A549 (cell line): Measurements from ENCODE around the gene C6orf163. TPM values are rescaled to one million over a fixed set of nuclear protein-coding genes. Genes with fewer than 3 reads are reported as not detected.
"Not testable (repeated sequence)": the region's sequence is repeated elsewhere in the genome, so short reads cannot be mapped to it uniquely, and the experiment has no call there.

Experiments
- ATAC-seq, 2 experiments: fragments of 200-7000 bp in 1 of 2; fragments of >200 bp in 1 of 2; cut with Nextera tagmentation in 1 of 2; cut with Tn5 transposase in 1 of 2; 3 replicates each; pipeline versions ENCODE4 v1.8.0 to v1.9.1; 2018 to 2020; ENCODE audit warnings: mild to moderate bottlenecking in 1 of 2, moderate library complexity in 1 of 2
- CTCF ChIA-PET: fragments of 300-600 bp; sonication (Branson Sonifier 250); formaldehyde crosslinking; extraction: SDS; loops from one replicate; lab custom pipeline; 2021; ENCODE audit warnings: antibody characterized with exemption, inconsistent platforms; lab: Yijun Ruan, JAX
- POLR2A ChIA-PET: fragments of 350-600 bp; formaldehyde crosslinking; extraction: SDS; loops from one replicate; lab custom pipeline; 2021; ENCODE audit warnings: antibody characterized with exemption, inconsistent platforms; lab: Yijun Ruan, JAX
- DNase-seq, 2 experiments: peaks; one replicate each; pipeline versions ENCODE4 v3.0.0 to v3.0.0-alpha.2; 2011 to 2016; ENCODE audit warnings: low read depth in 1 of 2, low spot score in 1 of 2
- FAIRE-seq: peaks from 2 replicates; lab custom pipeline; 2011; peaks lifted over from hg19 to GRCh38; lab: Jason Lieb, UNC
- H3K27ac ChIP-seq, 2 experiments: fragments of >200 bp; sonication (Bioruptor Twin); formaldehyde crosslinking; 3 replicates each; pipeline ENCODE4 v1.5.1; 2016 to 2017
- H3K4me1 ChIP-seq: fragments of >200 bp; sonication (Bioruptor Twin); formaldehyde crosslinking; 3 replicates; pipeline ENCODE4 v1.6.1; 2016
- H3K4me2 ChIP-seq: fragments of >200 bp; sonication (Bioruptor Twin); formaldehyde crosslinking; 3 replicates; pipeline ENCODE4 v1.6.1; 2016
- H3K4me3 ChIP-seq: fragments of >200 bp; sonication (Bioruptor Twin); formaldehyde crosslinking; 3 replicates; pipeline ENCODE4 v1.5.1; 2016
- H3K9me3 ChIP-seq: fragments of >200 bp; sonication (Bioruptor Twin); formaldehyde crosslinking; 3 replicates; pipeline ENCODE4 v1.6.1; 2016
- ATOH8 ChIP-seq: fragments of 250-450 bp; sonication (Bioruptor Pico); IDR thresholded peaks from 2 replicates; pipeline ENCODE4 v1.5.0; 2020; ENCODE audit warnings: low read depth, mild to moderate bottlenecking, moderate library complexity
- CBX2 ChIP-seq: fragments of 200-600 bp; sonication (generic); IDR thresholded peaks from 2 replicates; pipeline ENCODE4 v1.6.1; 2016; ENCODE audit warnings: low read depth, mild to moderate bottlenecking, borderline replicate concordance
- CBX8 ChIP-seq: fragments of 200-600 bp; sonication (generic); IDR thresholded peaks from 2 replicates; pipeline ENCODE4 v1.6.1; 2016
- CEBPB ChIP-seq, 2 experiments: fragments of >200 bp in 1 of 2; sonication (Bioruptor Twin) in 1 of 2; formaldehyde crosslinking in 1 of 2; IDR thresholded peaks; 2 replicates each; pipeline ENCODE4 v1.6.1; 2012 to 2016
- CHD2 ChIP-seq: fragments of 150-350 bp; IDR thresholded peaks from 2 replicates; pipeline ENCODE4 v1.6.1; 2014; ENCODE audit warnings: low read length; ENCODE audit not compliant: partially characterized antibody
- CHD4 ChIP-seq: fragments of 200-600 bp; sonication (generic); IDR thresholded peaks from 2 replicates; pipeline ENCODE4 v1.6.1; 2016; ENCODE audit warnings: antibody characterized with exemption, mild to moderate bottlenecking, borderline replicate concordance
- EHF ChIP-seq: fragments of 250-450 bp; sonication (Bioruptor Pico); IDR thresholded peaks from 2 replicates; pipeline ENCODE4 v1.5.0; 2020; ENCODE audit warnings: mild to moderate bottlenecking
- ESRRA ChIP-seq: fragments of 150-350 bp; IDR thresholded peaks from 2 replicates; pipeline ENCODE4 v1.6.1; 2014; ENCODE audit warnings: mild to moderate bottlenecking, low read length, borderline replicate concordance
- FOSL2 ChIP-seq, 2 experiments: fragments of 450-650 bp in 1 of 2; fragments of >200 bp in 1 of 2; sonication (Bioruptor Twin) in 1 of 2; formaldehyde crosslinking; IDR thresholded peaks; 2 replicates each; pipeline versions ENCODE4 v1.5.0 to v1.6.1; 2016 to 2020; ENCODE audit warnings: mild to moderate bottlenecking in 1 of 2, moderate library complexity in 1 of 2
- FOXS1 ChIP-seq: fragments of 250-450 bp; sonication (Bioruptor Pico); IDR thresholded peaks from 2 replicates; pipeline ENCODE4 v1.5.0; 2020; ENCODE audit warnings: mild to moderate bottlenecking, moderate library complexity
- GATA3 ChIP-seq: IDR thresholded peaks from 2 replicates; pipeline ENCODE4 v1.6.1; 2012; ENCODE audit warnings: borderline replicate concordance
- HDAC2 ChIP-seq: fragments of 200-600 bp; sonication (generic); IDR thresholded peaks from 2 replicates; pipeline ENCODE4 v1.6.1; 2016
- HEYL ChIP-seq: fragments of 250-450 bp; sonication (Bioruptor Pico); IDR thresholded peaks from 2 replicates; pipeline ENCODE4 v1.8.0; 2021; ENCODE audit warnings: mild to moderate bottlenecking, moderate library complexity
- HOXB13 ChIP-seq: fragments of 250-450 bp; sonication (Bioruptor Pico); IDR thresholded peaks from 2 replicates; pipeline ENCODE4 v1.5.0; 2020; ENCODE audit warnings: low read depth, mild to moderate bottlenecking, moderate library complexity
- JUN ChIP-seq, 2 experiments: fragments of >200 bp; sonication (Bioruptor Twin); formaldehyde crosslinking; IDR thresholded peaks; 2 replicates in 1 of 2; 3 replicates in 1 of 2; pipeline ENCODE4 v1.6.1; 2016 to 2017
- KDM1A ChIP-seq: fragments of 200-600 bp; sonication (generic); IDR thresholded peaks from 2 replicates; pipeline ENCODE4 v1.6.1; 2016; ENCODE audit warnings: low read depth, mild to moderate bottlenecking
- KDM5A ChIP-seq: fragments of 200-600 bp; sonication (generic); IDR thresholded peaks from 2 replicates; pipeline ENCODE4 v1.6.1; 2016; ENCODE audit warnings: antibody characterized with exemption, mild to moderate bottlenecking
- MAFK ChIP-seq: fragments of 450-650 bp; IDR thresholded peaks from 2 replicates; pipeline ENCODE4 v1.6.1; 2014; ENCODE audit not compliant: partially characterized antibody
- MAZ ChIP-seq: fragments of 150-350 bp; IDR thresholded peaks from 2 replicates; pipeline ENCODE4 v1.6.1; 2014; ENCODE audit warnings: antibody characterized with exemption, low read depth, low read length, borderline replicate concordance
- PBX3 ChIP-seq: IDR thresholded peaks from 2 replicates; pipeline ENCODE4 v1.6.1; 2012
- POLR2A ChIP-seq: IDR thresholded peaks from 2 replicates; pipeline ENCODE4 v1.6.1; 2012; ENCODE audit warnings: mild to moderate bottlenecking, low read length
- SMC3 ChIP-seq: fragments of >200 bp; sonication (Bioruptor Twin); formaldehyde crosslinking; IDR thresholded peaks from 3 replicates; pipeline ENCODE4 v1.6.1; 2018; ENCODE audit warnings: inconsistent platforms
- SREBF2 ChIP-seq: fragments of 450-650 bp; IDR thresholded peaks from 2 replicates; pipeline ENCODE4 v1.6.1; 2014; ENCODE audit warnings: mild to moderate bottlenecking, moderate library complexity
- TFCP2L1 ChIP-seq: fragments of 250-450 bp; sonication (Bioruptor Pico); IDR thresholded peaks from 2 replicates; pipeline ENCODE4 v1.5.0; 2021; ENCODE audit warnings: mild to moderate bottlenecking
- TP53 ChIP-seq: fragments of 250-450 bp; sonication (Bioruptor Pico); IDR thresholded peaks from 2 replicates; pipeline ENCODE4 v1.5.0; 2021; ENCODE audit warnings: mild to moderate bottlenecking, moderate library complexity
- USF2 ChIP-seq: fragments of 450-650 bp; IDR thresholded peaks from 2 replicates; pipeline ENCODE4 v1.6.1; 2014; ENCODE audit warnings: antibody characterized with exemption
- ZNF302 ChIP-seq: fragments of 250-450 bp; sonication (Bioruptor Pico); IDR thresholded peaks from 2 replicates; pipeline ENCODE4 v1.9.0; 2021; ENCODE audit warnings: inconsistent platforms, mild to moderate bottlenecking, moderate library complexity
- ZSCAN20 ChIP-seq: fragments of 250-450 bp; sonication (Bioruptor Pico); IDR thresholded peaks from 2 replicates; pipeline ENCODE4 v1.8.0; 2022; ENCODE audit warnings: mild to moderate bottlenecking, moderate library complexity
- WGBS: methylation state at CpG from one replicate; pipeline ENCODE4 v1.1.6; 2017; ENCODE audit errors: missing lambda C conversion rate; 5-methylcytosine and 5-hydroxymethylcytosine counted together
- polyA minus RNA-seq: library from RNA; depleted of rRNA, polyadenylated mRNA; stranded (reverse); fragments of >200 nt; gene quantifications from 2 replicates; pipeline ENCODE4 v1.2.3, GENCODE V29; 2011; rRNA and poly(A)+ RNA removed
- polyA plus RNA-seq, 4 experiments: library from polyadenylated mRNA; depleted of rRNA in 3 of 4; stranded (reverse); fragments of >200 nt; fragmentation: RNase III in 1 of 4; extraction: RNeasy Plus Mini Kit Qiagen cat#74134 plus additional on column Dnase treatment in 1 of 4; gene quantifications; 2 replicates in 3 of 4; 3 replicates in 1 of 4; pipeline ENCODE4 v1.2.3, GENCODE V29; 2011 to 2017
- TF ChIP-seq, protein P1 (sequence below): fragments of >200 bp; sonication (Bioruptor Twin); formaldehyde crosslinking; IDR thresholded peaks from 3 replicates; pipeline ENCODE4 v1.5.1; 2016
- TF ChIP-seq, protein P2 (sequence below): IDR thresholded peaks from 2 replicates; pipeline ENCODE4 v1.6.1; 2012

C6orf163 gene
- 0.44 and 0.54 TPM in 2 replicates for polyA plus RNA-seq (2011; rRNA removed)
- 0.06 and 0.09 TPM in 2 replicates for polyA plus RNA-seq (2012; cell fraction: cytosol; rRNA removed)
- 0.37 and 0.78 TPM in 2 replicates for polyA plus RNA-seq (2012; cell fraction: nucleus; rRNA removed)
- polyA plus RNA-seq (2017; fragmentation: RNase III; extraction: RNeasy Plus Mini Kit Qiagen cat#74134 plus additional on column Dnase treatment), result 0.29 to 0.55 TPM (median 0.39 TPM) in 3 replicates
- polyA minus RNA-seq, result 1.2 TPM in 2 replicates

GRCh38 chr6:87344731-87345130 lies at the start of gene C6orf163:
Gene C6orf163 (plus strand): TSS chr6:87344813. CDS start chr6:87345100, 287 bp downstream.
- H3K4me1 ChIP-seq, result no peaks in the 10 kb centered on the region
- DNase-seq (no peak), ATAC-seq (no peak), FAIRE-seq (no peak)
- ChIA-PET CTCF (no interaction called here), POLR2A (no interaction called here)
- no peak within 1 kb of the TSS for H3K4me3 ChIP-seq
- no peaks in the 10 kb centered on the region for H3K9me3 ChIP-seq
- 67% methylated on average over 2 of the region's 2 CpGs for WGBS
- no peak within 1 kb of the TSS for H3K27ac ChIP-seq
- H3K4me2 ChIP-seq, result no peak within 1 kb of the TSS
- TF ChIP-seq ZSCAN20 (CRISPR knock-in tag) (no peak), USF2 (no peak), PBX3 (no peak), KDM5A (no peak), SMC3 (no peak), GATA3 (no peak), KDM1A (no peak), POLR2A (no peak), HDAC2 (no peak), ATOH8 (CRISPR knock-in tag) (no peak), CHD2 (no peak), CBX2 (no peak), CBX8 (no peak), ESRRA (no peak), HOXB13 (no peak), MAZ (no peak), TP53 (CRISPR knock-in tag) (no peak)
- TF ChIP-seq, protein P1, sequence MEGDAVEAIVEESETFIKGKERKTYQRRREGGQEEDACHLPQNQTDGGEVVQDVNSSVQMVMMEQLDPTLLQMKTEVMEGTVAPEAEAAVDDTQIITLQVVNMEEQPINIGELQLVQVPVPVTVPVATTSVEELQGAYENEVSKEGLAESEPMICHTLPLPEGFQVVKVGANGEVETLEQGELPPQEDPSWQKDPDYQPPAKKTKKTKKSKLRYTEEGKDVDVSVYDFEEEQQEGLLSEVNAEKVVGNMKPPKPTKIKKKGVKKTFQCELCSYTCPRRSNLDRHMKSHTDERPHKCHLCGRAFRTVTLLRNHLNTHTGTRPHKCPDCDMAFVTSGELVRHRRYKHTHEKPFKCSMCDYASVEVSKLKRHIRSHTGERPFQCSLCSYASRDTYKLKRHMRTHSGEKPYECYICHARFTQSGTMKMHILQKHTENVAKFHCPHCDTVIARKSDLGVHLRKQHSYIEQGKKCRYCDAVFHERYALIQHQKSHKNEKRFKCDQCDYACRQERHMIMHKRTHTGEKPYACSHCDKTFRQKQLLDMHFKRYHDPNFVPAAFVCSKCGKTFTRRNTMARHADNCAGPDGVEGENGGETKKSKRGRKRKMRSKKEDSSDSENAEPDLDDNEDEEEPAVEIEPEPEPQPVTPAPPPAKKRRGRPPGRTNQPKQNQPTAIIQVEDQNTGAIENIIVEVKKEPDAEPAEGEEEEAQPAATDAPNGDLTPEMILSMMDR, result no peak
- TF ChIP-seq, protein P2, sequence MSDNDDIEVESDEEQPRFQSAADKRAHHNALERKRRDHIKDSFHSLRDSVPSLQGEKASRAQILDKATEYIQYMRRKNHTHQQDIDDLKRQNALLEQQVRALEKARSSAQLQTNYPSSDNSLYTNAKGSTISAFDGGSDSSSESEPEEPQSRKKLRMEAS, result no peak

- DNase-seq (no peak), FAIRE-seq (no peak), ATAC-seq (no peak)
- no peak overlapping the region for H3K27ac ChIP-seq
- 6% methylated on average over 1 of the region's 1 CpG for WGBS
- TF ChIP-seq SMC3 (no peak), JUN (IDR thresholded peaks at IDR 0.05) (no peak), MAFK (no peak), POLR2A (no peak), FOXS1 (CRISPR knock-in tag) (no peak), KDM5A (no peak), HDAC2 (no peak), ZNF302 (CRISPR knock-in tag) (no peak), CHD4 (no peak), EHF (no peak), CEBPB (IDR thresholded peaks at IDR 0.05) (no peak), FOSL2 (IDR thresholded peaks at IDR 0.05) (no peak), FOSL2 (CRISPR knock-in tag; IDR thresholded peaks at IDR 0.05) (no peak), SREBF2 (no peak), TFCP2L1 (CRISPR knock-in tag) (no peak), ZSCAN20 (CRISPR knock-in tag) (no peak), HEYL (CRISPR knock-in tag) (no peak)
- ChIA-PET POLR2A (no interaction called here), CTCF (interaction anchor here (1.5 kb wide), 1 partner anchor 25 kb away, joined by 4 read pairs; no protein-coding TSS in a partner anchor)
- no peak overlapping the region for H3K4me2 ChIP-seq
- no peak overlapping the region for H3K4me3 ChIP-seq
- no peaks in the 10 kb centered on the region for H3K4me1 ChIP-seq
- no peaks in the 10 kb centered on the region for H3K9me3 ChIP-seq
Observed at GRCh38 chr6:87297119-87297518, 47.5 kb upstream of the C6orf163 start.

- H3K9me3 ChIP-seq, POLR2A ChIA-PET, H3K27ac ChIP-seq, FAIRE-seq, H3K4me1 ChIP-seq, H3K4me2 ChIP-seq, H3K4me3 ChIP-seq, DNase-seq, ATAC-seq: not testable (repeated sequence)
- 28% methylated on average over 3 of the region's 9 CpGs for WGBS
- CTCF ChIA-PET, result interaction anchor here (1.3 kb wide), 1 partner anchor 9 kb away, joined by 5 read pairs; no protein-coding TSS in a partner anchor
Observed at GRCh38 chr6:87301277-87301676, 43.3 kb upstream of the C6orf163 start.
